ENCODE data around the gene ZFPM1. TPM values are rescaled to one million over a fixed set of nuclear protein-coding genes. Genes with fewer than 3 reads are reported as not detected.

Gene ZFPM1
- total RNA-seq, 1 donor from 2014 or later, result 5.5 TPM

DNA sequence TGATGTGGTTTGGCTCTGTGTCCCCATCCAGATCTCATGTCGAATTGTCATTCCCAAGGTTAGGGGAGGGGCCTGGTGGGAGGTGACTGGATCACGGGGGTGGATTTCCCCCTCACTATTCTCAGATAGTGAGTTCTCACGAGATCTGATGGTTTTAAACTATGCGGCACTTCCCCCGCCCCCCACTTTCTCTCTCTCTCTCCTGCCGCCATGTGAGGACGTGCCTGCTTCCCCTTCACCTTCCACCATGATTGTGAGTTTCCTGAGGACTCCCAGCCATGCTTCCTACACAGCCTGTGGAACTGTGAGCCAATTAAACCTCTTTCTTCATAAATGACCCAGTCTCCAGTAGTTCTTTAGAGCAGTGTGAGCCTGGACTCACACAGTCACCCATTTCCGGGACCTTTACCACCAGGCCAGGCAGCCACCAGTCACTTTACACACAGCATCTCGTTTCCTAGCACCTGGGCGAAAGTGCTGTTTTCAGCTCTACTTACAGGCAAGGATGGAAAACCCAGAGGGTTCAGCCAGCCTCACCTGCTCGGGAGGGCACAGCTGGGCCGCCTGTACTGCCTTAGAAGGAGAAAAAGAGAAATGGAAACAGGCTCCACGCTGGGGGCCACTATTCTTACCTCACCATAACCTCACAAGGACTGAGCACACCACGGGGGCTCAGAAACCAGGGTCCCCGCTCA is 103.4 kb downstream of the ZFPM1 start:
- no peaks in the 10 kb centered on the region for H3K9me3 ChIP-seq
- H3K27me3 ChIP-seq, result peaks cover 4% of the 10 kb centered on the region
- no peak overlapping the region for H3K27ac ChIP-seq
- H3K4me3 ChIP-seq, result no peak overlapping the region
- TF ChIP-seq CTCF (IDR thresholded peaks at IDR 0.05), result no peak
- no peaks in the 10 kb centered on the region for H3K4me1 ChIP-seq
- DNase-seq (ENCODE audit: low spot score in 2 of 2), result no peak
- intact Hi-C loops (cut with DNase I), result no loop called here
- H3K36me3 ChIP-seq, result no peaks in the 10 kb centered on the region

DNA sequence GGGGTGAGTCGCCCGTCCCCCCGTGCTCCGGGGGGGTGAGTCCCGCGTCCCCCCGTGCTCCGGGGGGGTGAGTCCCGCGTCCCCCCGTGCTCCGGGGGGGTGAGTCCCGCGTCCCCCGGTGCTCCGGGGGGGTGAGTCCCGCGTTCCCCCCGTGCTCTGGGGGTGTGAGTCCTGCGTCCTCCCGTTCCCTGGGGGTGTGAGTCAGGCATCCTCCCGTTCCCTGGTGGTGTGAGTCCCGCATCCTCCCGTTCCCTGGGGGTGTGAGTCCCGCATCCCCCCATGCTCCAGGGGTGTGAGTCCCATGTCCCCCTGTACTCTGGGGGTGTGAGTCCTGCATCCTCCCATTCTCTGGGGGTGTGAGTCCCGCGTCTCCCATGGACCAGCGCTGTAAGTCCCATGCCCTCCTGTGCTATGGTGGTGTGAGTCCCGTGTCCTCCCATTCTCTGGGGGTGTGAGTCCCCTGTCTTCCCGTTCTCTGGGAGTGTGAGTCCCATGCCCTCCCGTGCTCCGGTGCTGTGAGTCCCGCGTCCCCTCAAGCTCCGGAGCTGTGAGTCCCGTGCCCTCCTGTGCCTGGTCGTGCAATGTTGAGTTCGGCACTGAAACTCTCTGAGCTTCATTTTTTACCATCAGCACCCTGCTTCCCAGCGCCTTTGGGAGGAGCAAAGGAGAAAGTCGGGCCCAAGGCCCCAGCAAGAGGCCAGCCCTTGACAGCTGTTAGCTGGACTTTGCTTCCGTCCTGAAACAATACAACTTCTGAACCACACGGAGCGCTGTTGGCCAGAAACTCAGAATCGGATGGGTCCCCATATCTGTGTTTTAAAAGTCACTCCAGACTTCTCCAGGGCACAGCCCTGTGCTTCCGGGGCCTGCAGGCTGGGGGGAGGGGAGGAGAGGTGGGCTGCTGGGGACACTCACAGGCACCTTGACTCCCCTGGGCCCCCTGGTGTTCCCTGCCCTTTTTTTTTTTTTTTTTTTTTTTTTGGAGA is 105.7 kb downstream of the ZFPM1 start:
- intact Hi-C loops (cut with DNase I), result no loop called here

GRCh38 chr16:88560714-88561484 is 107.8 kb downstream of the ZFPM1 start:
- Histone ChIP-seq H3K36me3 (no peaks in the 10 kb centered on the region), H3K4me1 (peaks cover 0 to 5% of the 10 kb centered on the region in 2 donors), H3K27ac (no peak overlapping the region), H3K4me3 (no peak overlapping the region), H3K9me3 (no peaks in the 10 kb centered on the region), H3K27me3 (no peaks in the 10 kb centered on the region)
- TF ChIP-seq CTCF (IDR thresholded peaks at IDR 0.05), result no peak
- DNase-seq (ENCODE audit: low spot score in 2 of 2), result no peak
- intact Hi-C loops (cut with DNase I), result loop anchor here (10.0 kb wide), 1 partner anchor 576 kb away; no protein-coding TSS in a partner anchor

More for the DNA sequence above, 105.7 kb downstream of the ZFPM1 start:
- Histone ChIP-seq H3K4me3 (no peak overlapping the region), H3K36me3 (no peaks in the 10 kb centered on the region), H3K27ac (no peak overlapping the region), H3K4me1 (peaks cover 0 to 5% of the 10 kb centered on the region in 2 donors), H3K9me3 (no peaks in the 10 kb centered on the region), H3K27me3 (no peaks in the 10 kb centered on the region)
- TF ChIP-seq CTCF (IDR thresholded peaks at IDR 0.05), result peak in 2 of 3 experiments; percentile 15 to 16
- DNase-seq (ENCODE audit: low spot score in 2 of 2), result no peak

- peak; percentile 36 to 79 (median 61) for TF ChIP-seq CTCF (IDR thresholded peaks at IDR 0.05)
- Histone ChIP-seq H3K36me3 (no peaks in the 10 kb centered on the region), H3K9me3 (no peaks in the 10 kb centered on the region), H3K27ac (peak overlapping the region in 1 of 2 donors; percentile 21), H3K27me3 (no peaks in the 10 kb centered on the region), H3K4me1 (peaks cover 0 to 5% of the 10 kb centered on the region in 2 donors), H3K4me3 (peak overlapping the region; percentile 39 to 66)
- intact Hi-C loops (cut with DNase I), result loop anchor here (1.0 to 10.0 kb wide), 2 partner anchors 118 to 577 kb away; no protein-coding TSS in a partner anchor
- DNase-seq (ENCODE audit: low spot score in 2 of 2), result no peak
Measured at GRCh38 chr16:88561485-88562359, 108.6 kb downstream of the ZFPM1 start.

Measured in ascending aorta (tissue), 2 donors.